HL-60 (cell line): Measurements from ENCODE around the gene RGS19.

Experiments
- CTCF ChIP-seq: IDR thresholded peaks from one replicate; pipeline ENCODE4 v1.5.1; 2011; ENCODE audit warnings: low read length, control low read depth, inconsistent platforms; ENCODE audit not compliant: insufficient read depth
- GABPA ChIP-seq: IDR thresholded peaks from 2 replicates; pipeline ENCODE4 v1.6.1; 2012; ENCODE audit warnings: low read depth
- SPI1 ChIP-seq: IDR thresholded peaks from 2 replicates; pipeline ENCODE4 v1.6.1; 2012; ENCODE audit warnings: low read depth, mild to moderate bottlenecking, borderline replicate concordance

- TF ChIP-seq GABPA (no peak), CTCF (no peak), SPI1 (no peak)
These were observed 16.1 kb upstream of the RGS19 start for GRCh38 chr20:64095455-64095854.
